Choroid plexus epithelial cell (primary cell): Measurements from ENCODE around the gene BACH1.
"Not testable (repeated sequence)": the region's sequence is repeated elsewhere in the genome, so short reads cannot be mapped to it uniquely, and the experiment has no call there.

Source experiments
- DNase-seq: peaks from one replicate; pipeline ENCODE4 v3.0.0-alpha.2; 2010; ENCODE audit warnings: low read depth
- H3K4me3 ChIP-seq: 2 replicates; pipeline ENCODE4 v1.5.1; 2011; ENCODE audit warnings: low read depth, mild to moderate bottlenecking, control low read depth, low read length, moderate library complexity
- CTCF ChIP-seq: conservative IDR thresholded peaks from 2 replicates; pipeline ENCODE4 v1.5.1; 2011; ENCODE audit warnings: low read depth, mild to moderate bottlenecking, control low read depth, inconsistent platforms, low read length, moderate library complexity

The BACH1 gene

GRCh38 chr21:29271927-29272333 lies 26.8 kb upstream of the BACH1 start:
- no peak for TF ChIP-seq CTCF
- DNase-seq: no peak

DNA sequence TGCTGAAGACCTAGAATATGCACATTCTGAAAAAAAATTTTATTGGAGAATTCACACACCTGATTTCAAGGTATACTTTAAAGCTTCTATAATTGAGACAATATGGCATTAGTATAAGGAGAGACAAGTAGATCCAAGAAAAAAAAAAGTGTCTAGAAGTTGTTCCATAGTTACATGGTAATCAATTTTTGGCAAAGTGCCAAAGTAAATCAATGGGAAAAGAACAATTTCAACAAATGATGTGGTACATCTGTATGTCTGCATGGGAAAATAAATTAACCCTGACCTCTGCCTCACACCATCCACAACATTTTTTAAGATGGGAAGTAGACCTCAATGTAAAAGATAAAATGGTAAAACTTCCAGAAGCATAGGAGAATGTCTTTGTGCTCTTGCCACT lies 21.3 kb upstream of the BACH1 start:
- no peak overlapping the region for H3K4me3 ChIP-seq
- no peak for TF ChIP-seq CTCF
- no peak for DNase-seq

More at GRCh38 chr21:29271927-29272333, 26.8 kb upstream of the BACH1 start:
- no peak overlapping the region for H3K4me3 ChIP-seq

DNA sequence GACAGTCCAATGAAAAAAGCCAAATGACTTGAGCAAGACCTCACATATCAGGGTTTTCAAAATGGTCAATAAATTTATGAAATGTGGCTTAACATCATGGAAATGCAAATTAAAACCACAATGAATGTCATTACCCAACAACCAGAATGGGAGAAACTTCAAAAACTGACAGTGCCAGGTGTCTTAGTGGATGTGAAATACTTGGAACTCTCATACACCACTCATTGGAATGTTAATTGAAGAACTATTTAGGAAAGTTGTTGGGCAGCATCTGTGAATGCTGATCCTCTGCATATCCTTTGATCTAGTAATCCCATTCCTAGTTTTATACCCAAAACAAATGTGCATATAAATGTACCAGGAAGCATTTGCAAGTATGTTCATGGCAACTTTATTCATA lies 19.2 kb upstream of the BACH1 start:
- TF ChIP-seq CTCF: no peak
- DNase-seq: no peak
- H3K4me3 ChIP-seq: no peak overlapping the region

DNA sequence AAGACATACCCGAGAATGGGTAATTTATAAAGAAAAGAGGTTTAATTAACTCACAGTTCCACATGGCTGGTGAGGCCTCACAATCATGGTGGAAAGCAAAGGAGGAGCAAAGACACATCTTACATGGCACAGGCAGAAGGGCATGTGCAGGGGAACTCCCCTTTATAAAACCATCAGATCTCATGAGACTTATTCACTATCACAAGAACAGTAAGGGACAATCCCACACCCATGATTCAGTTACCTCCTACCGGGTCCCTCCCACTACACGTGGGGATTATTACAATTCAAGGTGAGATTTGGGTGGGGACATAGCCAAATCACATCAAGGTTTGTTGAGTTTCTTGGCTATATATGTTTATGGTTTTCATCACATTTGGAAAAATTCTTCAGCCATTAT lies 16.9 kb upstream of the BACH1 start:
- DNase-seq, H3K4me3 ChIP-seq: not testable (repeated sequence)

GRCh38 chr21:29287383-29287782 lies 11.3 kb upstream of the BACH1 start:
- DNase-seq: peak; percentile 86
- TF ChIP-seq CTCF: no peak
- H3K4me3 ChIP-seq: no peak overlapping the region

DNA sequence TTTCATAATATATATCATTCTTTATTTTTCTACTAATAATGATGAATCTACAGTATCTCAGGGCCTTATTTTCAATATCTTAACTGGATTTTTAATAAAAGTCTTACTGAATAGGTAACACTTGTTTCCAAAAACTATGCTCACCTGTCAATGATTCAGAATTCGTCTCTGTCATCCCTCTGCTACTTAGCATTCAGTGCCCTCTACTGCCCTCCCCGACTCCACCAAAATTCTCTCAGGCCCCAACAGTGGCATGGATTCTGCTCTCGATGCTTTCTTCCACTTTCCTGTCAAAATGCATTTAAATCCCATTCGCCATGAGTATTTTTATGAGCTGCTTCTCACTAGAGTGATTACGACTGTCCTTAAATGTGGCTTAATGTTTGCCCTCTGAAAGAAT lies 10.5 kb upstream of the BACH1 start:
- DNase-seq: no peak
- H3K4me3 ChIP-seq: no peak overlapping the region
- TF ChIP-seq CTCF: no peak

DNA sequence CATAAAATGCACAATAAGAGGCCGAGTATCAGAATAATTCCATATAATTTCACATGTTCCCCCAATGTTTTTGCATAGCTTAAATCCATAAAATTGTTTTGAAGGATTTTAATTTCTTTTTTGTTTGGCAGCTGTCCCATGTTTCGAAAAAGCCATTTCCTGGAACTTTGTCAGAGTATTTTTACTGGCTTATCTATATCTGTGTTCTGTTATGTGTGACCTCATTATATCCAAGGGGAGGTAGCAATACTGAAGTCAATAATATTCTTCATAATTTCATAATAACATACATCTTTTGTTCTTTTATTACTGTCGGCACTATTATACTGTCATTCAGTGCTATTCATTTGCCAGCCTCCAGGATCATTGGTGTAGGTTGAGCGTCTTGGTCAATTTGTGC lies 9.4 kb upstream of the BACH1 start:
- no peak overlapping the region for H3K4me3 ChIP-seq
- TF ChIP-seq CTCF: no peak
- DNase-seq: peak; percentile 44

DNA sequence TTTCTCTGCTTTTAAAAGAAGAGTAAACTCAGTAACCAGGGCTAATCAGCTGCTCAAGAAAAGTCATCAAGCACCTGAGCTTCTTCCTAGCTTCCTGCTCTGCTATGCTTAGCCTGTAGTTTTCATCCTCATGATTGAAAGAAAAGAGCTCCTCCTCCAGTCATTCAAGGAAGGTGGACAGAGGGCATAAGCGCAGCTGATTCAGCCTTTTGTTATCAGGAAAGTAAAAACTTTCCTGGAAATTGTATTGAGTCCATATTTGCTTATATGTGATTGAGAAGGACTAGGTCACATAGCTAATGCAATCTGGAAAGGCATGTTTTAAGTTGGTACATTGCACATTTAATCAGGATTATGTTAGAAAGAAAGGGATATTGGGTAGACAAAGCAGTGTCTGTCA lies 8.5 kb upstream of the BACH1 start:
- no peak for TF ChIP-seq CTCF
- H3K4me3 ChIP-seq: no peak overlapping the region
- no peak for DNase-seq
